Measurements from ENCODE around the gene PDK1. TPM values are rescaled to one million over a fixed set of nuclear protein-coding genes. Genes with fewer than 3 reads are reported as not detected.
A peak's percentile ranks its signal among the peaks of the same experiment; 100 is the strongest.

Gene PDK1
- total and polyA plus RNA-seq, 2 experiments from 2014 or later: 25.6 to 42.0 TPM

DNA sequence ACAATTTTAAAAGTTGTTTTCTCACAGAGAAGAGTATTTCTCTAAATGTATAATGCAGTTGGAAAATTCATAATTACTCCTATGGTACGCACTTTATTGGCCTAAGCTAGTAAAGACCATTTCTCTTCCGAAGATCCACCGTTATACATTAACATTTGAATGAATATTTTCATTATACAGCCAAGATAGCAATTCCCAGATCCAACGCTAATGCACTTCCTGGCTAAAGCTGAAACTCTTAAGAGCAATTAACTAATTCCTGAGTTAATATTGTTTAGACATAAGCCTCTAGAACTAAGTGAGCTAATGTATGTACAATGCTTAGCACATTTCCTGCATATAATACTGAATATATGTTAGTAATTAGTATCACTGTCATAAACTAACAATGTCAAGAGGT is 56.2 kb downstream of the PDK1 start:
- no peak overlapping the region for H3K27ac ChIP-seq (ENCODE audit: low read depth)
- no peak for ATAC-seq
- peaks cover 9% of the 10 kb centered on the region; the same call in 2 of the 3 replicates for H3K36me3 Mint-ChIP-seq (ENCODE audit: low read depth)

DNA sequence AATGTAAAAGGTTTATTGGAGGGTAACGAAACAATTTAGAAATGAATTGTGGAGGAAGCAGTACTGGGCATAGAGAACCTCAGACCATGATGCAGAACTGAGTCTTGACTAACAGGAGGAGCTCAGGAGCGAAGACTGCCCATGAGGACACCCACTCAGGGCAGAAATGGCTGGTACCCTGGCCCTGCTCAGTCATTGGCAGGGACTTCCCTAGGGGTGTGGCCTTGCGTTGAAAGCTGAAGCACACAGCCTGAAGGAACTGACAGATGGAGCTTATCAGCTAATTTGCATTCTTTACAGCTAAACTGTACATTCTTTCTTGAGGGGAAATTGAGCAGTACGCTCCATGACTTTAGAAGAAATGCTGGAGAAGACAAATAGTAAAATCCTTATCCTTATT is 57.1 kb downstream of the PDK1 start:
- no peak overlapping the region for H3K4me3 Mint-ChIP-seq
- Histone ChIP-seq H3F3A (replicated peaks; ENCODE audit: low read depth) (no peaks in the 10 kb centered on the region), H3K27ac (ENCODE audit: low read depth) (no peak overlapping the region), H3K9me2 (ENCODE audit: insufficient read depth) (no peaks in the 10 kb centered on the region), H3K4me3 (no peak overlapping the region), H3K36me3 (ENCODE audit: insufficient read depth) (no peaks in the 10 kb centered on the region), H4K20me1 (replicated peaks; ENCODE audit: insufficient read depth) (no peaks in the 10 kb centered on the region; the same call in 1 of the 2 replicates), H3K27me3 (ENCODE audit: insufficient read depth) (no peaks in the 10 kb centered on the region), H2AFZ (no peak overlapping the region), H3K4me2 (no peak overlapping the region), H3K4me1 (ENCODE audit: insufficient read depth) (no peaks in the 10 kb centered on the region), H3K79me2 (replicated peaks; ENCODE audit: insufficient read depth) (no peaks in the 10 kb centered on the region)
- TF ChIP-seq, protein P1, sequence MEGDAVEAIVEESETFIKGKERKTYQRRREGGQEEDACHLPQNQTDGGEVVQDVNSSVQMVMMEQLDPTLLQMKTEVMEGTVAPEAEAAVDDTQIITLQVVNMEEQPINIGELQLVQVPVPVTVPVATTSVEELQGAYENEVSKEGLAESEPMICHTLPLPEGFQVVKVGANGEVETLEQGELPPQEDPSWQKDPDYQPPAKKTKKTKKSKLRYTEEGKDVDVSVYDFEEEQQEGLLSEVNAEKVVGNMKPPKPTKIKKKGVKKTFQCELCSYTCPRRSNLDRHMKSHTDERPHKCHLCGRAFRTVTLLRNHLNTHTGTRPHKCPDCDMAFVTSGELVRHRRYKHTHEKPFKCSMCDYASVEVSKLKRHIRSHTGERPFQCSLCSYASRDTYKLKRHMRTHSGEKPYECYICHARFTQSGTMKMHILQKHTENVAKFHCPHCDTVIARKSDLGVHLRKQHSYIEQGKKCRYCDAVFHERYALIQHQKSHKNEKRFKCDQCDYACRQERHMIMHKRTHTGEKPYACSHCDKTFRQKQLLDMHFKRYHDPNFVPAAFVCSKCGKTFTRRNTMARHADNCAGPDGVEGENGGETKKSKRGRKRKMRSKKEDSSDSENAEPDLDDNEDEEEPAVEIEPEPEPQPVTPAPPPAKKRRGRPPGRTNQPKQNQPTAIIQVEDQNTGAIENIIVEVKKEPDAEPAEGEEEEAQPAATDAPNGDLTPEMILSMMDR (conservative IDR thresholded peaks at IDR 0.05; ENCODE audit: low read depth in 2 of 2): no peak
- TF ChIP-seq ZNF114 (CRISPR knock-in tag; IDR thresholded peaks at IDR 0.05) (no peak), ZNF331 (CRISPR knock-in tag; IDR thresholded peaks at IDR 0.05; ENCODE audit: low read depth) (no peak), JUNB (IDR thresholded peaks at IDR 0.05; ENCODE audit: unreplicated experiment) (no peak), STAT1 (IDR thresholded peaks at IDR 0.05; ENCODE audit: unreplicated experiment) (no peak), EZH2 (IDR thresholded peaks at IDR 0.05; ENCODE audit: low read depth, unreplicated experiment) (no peak), NANOG (IDR thresholded peaks at IDR 0.05; ENCODE audit: borderline replicate concordance) (no peak), CREB1 (CRISPR knock-in tag; IDR thresholded peaks at IDR 0.05; ENCODE audit: low read depth) (no peak), EZH2phosphoT487 (IDR thresholded peaks at IDR 0.05; ENCODE audit: unreplicated experiment) (no peak)
- TF ChIP-seq, protein P2, sequence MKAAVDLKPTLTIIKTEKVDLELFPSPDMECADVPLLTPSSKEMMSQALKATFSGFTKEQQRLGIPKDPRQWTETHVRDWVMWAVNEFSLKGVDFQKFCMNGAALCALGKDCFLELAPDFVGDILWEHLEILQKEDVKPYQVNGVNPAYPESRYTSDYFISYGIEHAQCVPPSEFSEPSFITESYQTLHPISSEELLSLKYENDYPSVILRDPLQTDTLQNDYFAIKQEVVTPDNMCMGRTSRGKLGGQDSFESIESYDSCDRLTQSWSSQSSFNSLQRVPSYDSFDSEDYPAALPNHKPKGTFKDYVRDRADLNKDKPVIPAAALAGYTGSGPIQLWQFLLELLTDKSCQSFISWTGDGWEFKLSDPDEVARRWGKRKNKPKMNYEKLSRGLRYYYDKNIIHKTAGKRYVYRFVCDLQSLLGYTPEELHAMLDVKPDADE (IDR thresholded peaks at IDR 0.05): no peak
- TF ChIP-seq, protein P3, sequence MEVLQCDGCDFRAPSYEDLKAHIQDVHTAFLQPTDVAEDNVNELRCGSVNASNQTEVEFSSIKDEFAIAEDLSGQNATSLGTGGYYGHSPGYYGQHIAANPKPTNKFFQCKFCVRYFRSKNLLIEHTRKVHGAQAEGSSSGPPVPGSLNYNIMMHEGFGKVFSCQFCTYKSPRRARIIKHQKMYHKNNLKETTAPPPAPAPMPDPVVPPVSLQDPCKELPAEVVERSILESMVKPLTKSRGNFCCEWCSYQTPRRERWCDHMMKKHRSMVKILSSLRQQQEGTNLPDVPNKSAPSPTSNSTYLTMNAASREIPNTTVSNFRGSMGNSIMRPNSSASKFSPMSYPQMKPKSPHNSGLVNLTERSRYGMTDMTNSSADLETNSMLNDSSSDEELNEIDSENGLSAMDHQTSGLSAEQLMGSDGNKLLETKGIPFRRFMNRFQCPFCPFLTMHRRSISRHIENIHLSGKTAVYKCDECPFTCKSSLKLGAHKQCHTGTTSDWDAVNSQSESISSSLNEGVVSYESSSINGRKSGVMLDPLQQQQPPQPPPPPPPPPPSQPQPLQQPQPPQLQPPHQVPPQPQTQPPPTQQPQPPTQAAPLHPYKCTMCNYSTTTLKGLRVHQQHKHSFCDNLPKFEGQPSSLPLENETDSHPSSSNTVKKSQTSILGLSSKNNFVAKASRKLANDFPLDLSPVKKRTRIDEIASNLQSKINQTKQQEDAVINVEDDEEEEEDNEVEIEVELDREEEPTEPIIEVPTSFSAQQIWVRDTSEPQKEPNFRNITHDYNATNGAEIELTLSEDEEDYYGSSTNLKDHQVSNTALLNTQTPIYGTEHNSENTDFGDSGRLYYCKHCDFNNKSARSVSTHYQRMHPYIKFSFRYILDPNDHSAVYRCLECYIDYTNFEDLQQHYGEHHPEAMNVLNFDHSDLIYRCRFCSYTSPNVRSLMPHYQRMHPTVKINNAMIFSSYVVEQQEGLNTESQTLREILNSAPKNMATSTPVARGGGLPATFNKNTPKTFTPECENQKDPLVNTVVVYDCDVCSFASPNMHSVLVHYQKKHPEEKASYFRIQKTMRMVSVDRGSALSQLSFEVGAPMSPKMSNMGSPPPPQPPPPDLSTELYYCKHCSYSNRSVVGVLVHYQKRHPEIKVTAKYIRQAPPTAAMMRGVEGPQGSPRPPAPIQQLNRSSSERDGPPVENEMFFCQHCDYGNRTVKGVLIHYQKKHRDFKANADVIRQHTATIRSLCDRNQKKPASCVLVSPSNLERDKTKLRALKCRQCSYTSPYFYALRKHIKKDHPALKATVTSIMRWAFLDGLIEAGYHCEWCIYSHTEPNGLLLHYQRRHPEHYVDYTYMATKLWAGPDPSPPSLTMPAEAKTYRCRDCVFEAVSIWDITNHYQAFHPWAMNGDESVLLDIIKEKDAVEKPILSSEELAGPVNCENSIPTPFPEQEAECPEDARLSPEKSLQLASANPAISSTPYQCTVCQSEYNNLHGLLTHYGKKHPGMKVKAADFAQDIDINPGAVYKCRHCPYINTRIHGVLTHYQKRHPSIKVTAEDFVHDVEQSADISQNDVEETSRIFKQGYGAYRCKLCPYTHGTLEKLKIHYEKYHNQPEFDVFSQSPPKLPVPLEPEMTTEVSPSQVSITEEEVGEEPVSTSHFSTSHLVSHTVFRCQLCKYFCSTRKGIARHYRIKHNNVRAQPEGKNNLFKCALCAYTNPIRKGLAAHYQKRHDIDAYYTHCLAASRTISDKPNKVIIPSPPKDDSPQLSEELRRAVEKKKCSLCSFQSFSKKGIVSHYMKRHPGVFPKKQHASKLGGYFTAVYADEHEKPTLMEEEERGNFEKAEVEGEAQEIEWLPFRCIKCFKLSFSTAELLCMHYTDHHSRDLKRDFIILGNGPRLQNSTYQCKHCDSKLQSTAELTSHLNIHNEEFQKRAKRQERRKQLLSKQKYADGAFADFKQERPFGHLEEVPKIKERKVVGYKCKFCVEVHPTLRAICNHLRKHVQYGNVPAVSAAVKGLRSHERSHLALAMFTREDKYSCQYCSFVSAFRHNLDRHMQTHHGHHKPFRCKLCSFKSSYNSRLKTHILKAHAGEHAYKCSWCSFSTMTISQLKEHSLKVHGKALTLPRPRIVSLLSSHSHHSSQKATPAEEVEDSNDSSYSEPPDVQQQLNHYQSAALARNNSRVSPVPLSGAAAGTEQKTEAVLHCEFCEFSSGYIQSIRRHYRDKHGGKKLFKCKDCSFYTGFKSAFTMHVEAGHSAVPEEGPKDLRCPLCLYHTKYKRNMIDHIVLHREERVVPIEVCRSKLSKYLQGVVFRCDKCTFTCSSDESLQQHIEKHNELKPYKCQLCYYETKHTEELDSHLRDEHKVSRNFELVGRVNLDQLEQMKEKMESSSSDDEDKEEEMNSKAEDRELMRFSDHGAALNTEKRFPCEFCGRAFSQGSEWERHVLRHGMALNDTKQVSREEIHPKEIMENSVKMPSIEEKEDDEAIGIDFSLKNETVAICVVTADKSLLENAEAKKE (CRISPR knock-in tag; IDR thresholded peaks at IDR 0.05): no peak
- no peaks in the 10 kb centered on the region for H3K4me1 Mint-ChIP-seq
- no peaks in the 10 kb centered on the region for H3K27me3 Mint-ChIP-seq (ENCODE audit: insufficient read depth, low read depth, poor library complexity)
- H3K27ac Mint-ChIP-seq: peak overlapping the region; percentile 56; the same call in 1 of the 2 replicates
- peaks cover 9% of the 10 kb centered on the region; the same call in 2 of the 3 replicates for H3K36me3 Mint-ChIP-seq (ENCODE audit: low read depth)
- no peaks in the 10 kb centered on the region for H3K9me3 Mint-ChIP-seq
- ATAC-seq (peak; percentile 92), DNase-seq (ENCODE audit: low spot score) (peak; percentile 13)

More for the DNA sequence above, 56.2 kb downstream of the PDK1 start:
- no peaks in the 10 kb centered on the region for H3K4me1 ChIP-seq (ENCODE audit: insufficient read depth)
- no peaks in the 10 kb centered on the region for H3K79me2 ChIP-seq (replicated peaks; ENCODE audit: insufficient read depth)
- no peak overlapping the region for H3K4me3 ChIP-seq
- Mint-ChIP-seq H3K27me3 (ENCODE audit: insufficient read depth, low read depth, poor library complexity) (no peaks in the 10 kb centered on the region), H3K4me1 (no peaks in the 10 kb centered on the region), H3K27ac (no peak overlapping the region), H3K9me3 (no peaks in the 10 kb centered on the region), H3K4me3 (no peak overlapping the region)
- H2AFZ ChIP-seq: no peak overlapping the region
- H3K36me3 ChIP-seq (ENCODE audit: insufficient read depth): no peaks in the 10 kb centered on the region
- DNase-seq (ENCODE audit: low spot score): no peak
- TF ChIP-seq EZH2 (IDR thresholded peaks at IDR 0.05; ENCODE audit: low read depth, unreplicated experiment): no peak
- TF ChIP-seq, protein P2 (IDR thresholded peaks at IDR 0.05): no peak
- H3F3A ChIP-seq (replicated peaks; ENCODE audit: low read depth): no peaks in the 10 kb centered on the region
- no peaks in the 10 kb centered on the region for H3K27me3 ChIP-seq (ENCODE audit: insufficient read depth)
- no peaks in the 10 kb centered on the region; the same call in 1 of the 2 replicates for H4K20me1 ChIP-seq (replicated peaks; ENCODE audit: insufficient read depth)
- H3K4me2 ChIP-seq: no peak overlapping the region
- H3K9me2 ChIP-seq (ENCODE audit: insufficient read depth): no peaks in the 10 kb centered on the region
